ENCODE results near the gene RSU1. TPM values are rescaled to one million over a fixed set of nuclear protein-coding genes. Genes with fewer than 3 reads are reported as not detected.

The RSU1 gene
- total RNA-seq, 1 donor from 2014 or later = 77.8 TPM

DNA sequence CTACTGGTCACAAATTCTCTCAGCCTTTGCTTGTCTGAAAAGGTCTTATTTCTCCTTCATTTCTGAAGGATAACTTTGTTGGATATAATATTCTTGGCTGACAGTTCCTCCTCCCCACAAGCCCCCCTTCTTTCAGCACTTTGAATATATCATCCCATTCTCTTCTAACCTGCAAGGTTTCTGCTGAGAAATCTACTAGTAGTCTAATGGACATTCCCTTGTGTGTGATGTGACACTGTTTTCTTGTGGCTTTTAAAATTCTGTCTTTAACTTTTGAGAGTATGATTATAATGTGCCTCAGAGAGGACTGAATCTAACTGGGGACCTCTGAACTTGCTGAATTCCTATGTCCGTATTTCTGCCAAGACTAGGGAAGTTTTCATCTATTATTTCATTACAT lies 104.3 kb downstream of the RSU1 start:
- intact Hi-C loops (cut with DNase I) = no loop called here
- Histone ChIP-seq H3K36me3 (no peaks in the 10 kb centered on the region), H3K27ac (no peak overlapping the region), H3K4me3 (no peak overlapping the region), H3K27me3 (no peaks in the 10 kb centered on the region), H3K9me3 (peaks cover 10% of the 10 kb centered on the region), H3K4me1 (no peaks in the 10 kb centered on the region)
- no peak for TF ChIP-seq CTCF (IDR thresholded peaks at IDR 0.05)
- DNase-seq (no peak), ATAC-seq (no peak)

DNA sequence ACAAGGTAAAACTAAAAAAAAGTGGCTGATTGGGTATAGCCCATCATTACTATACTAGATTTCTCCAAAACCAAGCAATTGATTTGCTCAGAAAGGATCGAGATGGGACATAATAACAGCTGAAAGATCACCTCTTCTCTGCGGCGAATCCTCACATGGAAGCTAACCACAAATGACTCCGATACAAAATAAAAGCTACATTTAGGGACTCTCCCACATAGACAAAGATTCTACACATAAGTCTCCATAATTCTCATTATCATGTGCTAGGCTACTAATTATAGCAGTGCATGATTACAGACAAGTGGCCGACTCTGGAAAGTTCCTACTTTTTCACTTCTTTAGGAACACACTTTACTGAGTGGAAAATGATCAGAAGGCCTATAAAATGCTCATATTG lies 116.9 kb downstream of the RSU1 start:
- Histone ChIP-seq H3K9me3 (no peaks in the 10 kb centered on the region), H3K36me3 (no peaks in the 10 kb centered on the region), H3K4me1 (no peaks in the 10 kb centered on the region), H3K27ac (no peak overlapping the region), H3K4me3 (no peak overlapping the region), H3K27me3 (no peaks in the 10 kb centered on the region)
- no peak for DNase-seq
- no peak for TF ChIP-seq CTCF (IDR thresholded peaks at IDR 0.05)
- intact Hi-C loops (cut with DNase I) = no loop called here
- no peak for ATAC-seq

DNA sequence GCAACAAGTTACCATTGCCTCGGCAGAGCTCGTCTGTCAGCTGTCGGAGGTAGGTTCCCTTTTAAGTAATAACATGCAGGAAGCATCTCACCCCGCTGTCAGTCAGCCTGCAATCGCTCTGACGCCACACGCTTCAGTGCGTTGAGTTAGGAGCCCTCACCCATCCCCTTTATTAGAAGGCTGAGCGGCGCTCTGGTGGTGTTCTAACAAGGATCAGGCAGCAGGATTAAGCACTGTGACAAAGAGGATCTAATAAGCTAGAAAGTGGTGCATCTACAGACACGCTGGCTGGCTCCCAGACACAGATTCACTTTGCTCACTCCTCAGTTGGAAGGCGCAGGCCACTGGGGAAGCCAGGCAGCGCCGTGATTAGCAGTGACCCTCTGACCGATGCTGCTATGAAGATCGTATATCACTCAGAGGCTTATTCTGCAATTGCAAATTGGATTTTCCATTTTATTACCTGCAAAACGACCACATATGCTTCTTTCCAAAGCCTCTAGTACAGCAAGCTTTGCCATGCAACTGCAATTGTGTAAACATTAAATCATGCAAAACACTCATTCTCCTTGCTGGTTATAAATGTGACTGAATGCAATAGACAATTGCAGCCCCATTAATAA lies 117.7 kb downstream of the RSU1 start:
- intact Hi-C loops (cut with DNase I) = no loop called here
- TF ChIP-seq CTCF (IDR thresholded peaks at IDR 0.05) = no peak
- no peak for DNase-seq
- Histone ChIP-seq H3K9me3 (no peaks in the 10 kb centered on the region), H3K36me3 (peaks cover 2% of the 10 kb centered on the region), H3K27me3 (no peaks in the 10 kb centered on the region), H3K27ac (no peak overlapping the region), H3K4me1 (no peaks in the 10 kb centered on the region), H3K4me3 (no peak overlapping the region)
- no peak for ATAC-seq

GRCh38 chr10:16698461-16698860 lies 118.8 kb downstream of the RSU1 start:
- DNase-seq (no peak), ATAC-seq (no peak)
- no peaks in the 10 kb centered on the region for H3K4me1 ChIP-seq
- no peaks in the 10 kb centered on the region for H3K9me3 ChIP-seq
- no peak for TF ChIP-seq CTCF (IDR thresholded peaks at IDR 0.05)
- no peak overlapping the region for H3K27ac ChIP-seq
- intact Hi-C loops (cut with DNase I) = no loop called here
- peaks cover 5% of the 10 kb centered on the region for H3K36me3 ChIP-seq
- H3K27me3 ChIP-seq = no peaks in the 10 kb centered on the region
- H3K4me3 ChIP-seq = no peak overlapping the region

DNA sequence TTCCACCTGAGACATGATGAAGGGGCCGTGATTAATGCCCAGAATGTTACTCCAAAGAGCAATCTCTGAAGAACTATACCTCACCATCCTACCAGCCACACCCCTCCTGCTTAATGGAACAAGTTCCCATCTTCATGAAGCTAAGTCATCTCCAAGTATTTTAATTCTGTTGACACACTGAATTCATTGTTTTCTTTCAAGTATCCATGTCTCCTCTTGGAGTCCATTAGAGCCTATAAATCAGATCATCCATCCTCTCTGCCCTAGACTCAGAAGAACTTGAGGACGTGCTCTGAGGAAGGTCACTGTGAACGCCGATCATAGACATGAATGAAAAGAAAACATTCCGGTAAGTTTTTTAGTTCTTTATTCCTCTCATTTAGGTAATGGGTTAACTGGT lies 126.8 kb downstream of the RSU1 start:
- no peak overlapping the region for H3K4me3 ChIP-seq
- intact Hi-C loops (cut with DNase I) = no loop called here
- no peaks in the 10 kb centered on the region for H3K4me1 ChIP-seq
- TF ChIP-seq CTCF (IDR thresholded peaks at IDR 0.05) = no peak
- no peaks in the 10 kb centered on the region for H3K27me3 ChIP-seq
- no peak for ATAC-seq
- H3K36me3 ChIP-seq = peaks cover 10% of the 10 kb centered on the region
- no peak overlapping the region for H3K27ac ChIP-seq
- H3K9me3 ChIP-seq = no peaks in the 10 kb centered on the region
- no peak for DNase-seq

- no peak for TF ChIP-seq CTCF (IDR thresholded peaks at IDR 0.05)
- DNase-seq (no peak), ATAC-seq (no peak)
- Histone ChIP-seq H3K4me1 (no peaks in the 10 kb centered on the region), H3K9me3 (no peaks in the 10 kb centered on the region), H3K27me3 (no peaks in the 10 kb centered on the region), H3K27ac (no peak overlapping the region), H3K4me3 (no peak overlapping the region), H3K36me3 (peaks cover 10% of the 10 kb centered on the region)
- intact Hi-C loops (cut with DNase I) = no loop called here
Observed at GRCh38 chr10:16689696-16690095, 127.5 kb downstream of the RSU1 start.

Measured in upper lobe of right lung (tissue), 1 donor.